Stimulated activated naive CD8-positive, alpha-beta T cell treated with anti-CD3 and anti-CD28 coated beads, Interleukin-15, Interleukin-2, amounts not matched to agents 100 ng/mL and 50 ng/mL, for 24 hours (primary cell): Measurements from ENCODE around the gene MPV17L.
"Not testable (repeated sequence)": the region's sequence is repeated elsewhere in the genome, so short reads cannot be mapped to it uniquely, and the experiment has no call there.

Experiments
- H3K27ac Mint-ChIP-seq: one replicate; pipeline ENCODE4 v1.8.0; 2021; ENCODE audit warnings: mild to moderate bottlenecking, mixed read lengths
- H3K27me3 Mint-ChIP-seq: one replicate; pipeline ENCODE4 v1.8.0; 2021; ENCODE audit warnings: mixed read lengths
- H3K36me3 Mint-ChIP-seq: one replicate; pipeline ENCODE4 v1.8.0; 2021; ENCODE audit warnings: low read depth, mixed read lengths
- H3K4me1 Mint-ChIP-seq: one replicate; pipeline ENCODE4 v1.8.0; 2021; ENCODE audit warnings: low read depth, mixed read lengths
- H3K4me3 Mint-ChIP-seq: one replicate; pipeline ENCODE4 v1.8.0; 2021; ENCODE audit warnings: mild to moderate bottlenecking, mixed read lengths
- H3K9me3 Mint-ChIP-seq: one replicate; pipeline ENCODE4 v1.8.0; 2021; ENCODE audit warnings: mixed read lengths

Gene MPV17L

GRCh38 chr16:15453296-15453695 is 57.7 kb downstream of the MPV17L start:
- not testable (repeated sequence) for H3K36me3 Mint-ChIP-seq, H3K9me3 Mint-ChIP-seq, H3K27ac Mint-ChIP-seq, H3K27me3 Mint-ChIP-seq, H3K4me3 Mint-ChIP-seq
- peaks cover 12% of the 10 kb centered on the region for H3K4me1 Mint-ChIP-seq

GRCh38 chr16:15454933-15455332 is 59.4 kb downstream of the MPV17L start:
- not testable (repeated sequence) for H3K27ac Mint-ChIP-seq, H3K36me3 Mint-ChIP-seq, H3K4me3 Mint-ChIP-seq, H3K9me3 Mint-ChIP-seq, H3K27me3 Mint-ChIP-seq
- H3K4me1 Mint-ChIP-seq = peaks cover 12% of the 10 kb centered on the region

- peaks cover 7% of the 10 kb centered on the region for H3K27me3 Mint-ChIP-seq
- no peaks in the 10 kb centered on the region for H3K9me3 Mint-ChIP-seq
- H3K4me3 Mint-ChIP-seq = no peak overlapping the region
- no peak overlapping the region for H3K27ac Mint-ChIP-seq
- peaks cover 10% of the 10 kb centered on the region for H3K36me3 Mint-ChIP-seq
- H3K4me1 Mint-ChIP-seq = peaks cover 15% of the 10 kb centered on the region
Observed at GRCh38 chr16:15457400-15457799, 61.8 kb downstream of the MPV17L start.

GRCh38 chr16:15457958-15458357 is 62.4 kb downstream of the MPV17L start:
- peaks cover 20% of the 10 kb centered on the region for H3K4me1 Mint-ChIP-seq
- peaks cover 10% of the 10 kb centered on the region for H3K36me3 Mint-ChIP-seq
- no peak overlapping the region for H3K27ac Mint-ChIP-seq
- no peak overlapping the region for H3K4me3 Mint-ChIP-seq
- H3K9me3 Mint-ChIP-seq = no peaks in the 10 kb centered on the region
- H3K27me3 Mint-ChIP-seq = peaks cover 7% of the 10 kb centered on the region

- Mint-ChIP-seq H3K4me1 (peaks cover 20% of the 10 kb centered on the region), H3K4me3 (no peak overlapping the region), H3K27ac (no peak overlapping the region), H3K36me3 (peaks cover 10% of the 10 kb centered on the region), H3K27me3 (peaks cover 7% of the 10 kb centered on the region), H3K9me3 (no peaks in the 10 kb centered on the region)
Observed at GRCh38 chr16:15459791-15460190, 64.2 kb downstream of the MPV17L start.

- H3K27ac Mint-ChIP-seq = no peak overlapping the region
- no peak overlapping the region for H3K4me3 Mint-ChIP-seq
Observed at GRCh38 chr16:15460601-15461000, 65.0 kb downstream of the MPV17L start.

GRCh38 chr16:15461376-15461775 is 65.8 kb downstream of the MPV17L start:
- no peak overlapping the region for H3K4me3 Mint-ChIP-seq
- H3K9me3 Mint-ChIP-seq = no peaks in the 10 kb centered on the region
- peaks cover 7% of the 10 kb centered on the region for H3K27me3 Mint-ChIP-seq
- no peak overlapping the region for H3K27ac Mint-ChIP-seq
- H3K4me1 Mint-ChIP-seq = peaks cover 20% of the 10 kb centered on the region
- H3K36me3 Mint-ChIP-seq = peaks cover 14% of the 10 kb centered on the region

More at GRCh38 chr16:15460601-15461000, 65.0 kb downstream of the MPV17L start:
- H3K36me3 Mint-ChIP-seq = peaks cover 10% of the 10 kb centered on the region
- H3K27me3 Mint-ChIP-seq = peaks cover 7% of the 10 kb centered on the region
- H3K9me3 Mint-ChIP-seq = no peaks in the 10 kb centered on the region
- peaks cover 20% of the 10 kb centered on the region for H3K4me1 Mint-ChIP-seq
